HCT116 (cell line): ENCODE results near the gene CTNNA2. TPM values are rescaled to one million over a fixed set of nuclear protein-coding genes. Genes with fewer than 3 reads are reported as not detected.

ENCODE experiments used
- ATAC-seq: fragments of 200-7000 bp; cut with Tn5 transposase; 2 replicates; pipeline ENCODE4 v1.9.1; 2020; ENCODE audit warnings: mild to moderate bottlenecking, moderate library complexity
- BruUV-seq: library from RNA; stranded (reverse); fragments of 400-500 nt; replicated peaks from 2 replicates; lab custom pipeline; 2021; lab: Mats Ljungman, UMichigan
- CTCF ChIA-PET: fragments of 300-600 bp; sonication (Branson Sonifier 250); formaldehyde crosslinking; loops from one replicate; lab custom pipeline; 2021; ENCODE audit warnings: antibody characterized with exemption; lab: Charles Lee
- POLR2A ChIA-PET: fragments of 300-600, 350-600 bp; sonication (Branson Sonifier 250); formaldehyde crosslinking; loops from one replicate; lab custom pipeline; 2021; ENCODE audit warnings: antibody characterized with exemption; lab: Charles Lee
- RAD21 ChIA-PET, 2 experiments: fragments of 300-600 bp; sonication (Branson Sonifier 250); formaldehyde crosslinking; loops; one replicate each; lab custom pipeline; 2023; ENCODE audit warnings: low total read pairs in 2 of 2; ENCODE audit not compliant: uncharacterized antibody in 2 of 2, unreplicated experiment in 2 of 2, low non-redundant PET in 1 of 2; lab: Charles Lee
- DNase-seq: peaks from one replicate; pipeline ENCODE4 v3.0.0-alpha.2; 2010; ENCODE audit warnings: low read depth, low spot score
- H2AFZ ChIP-seq: fragments of 200-600 bp; shearing (Covaris generic), sonication (generic); 2 replicates; pipeline ENCODE4 v1.6.1; 2017; ENCODE audit warnings: low read depth, mixed run types, mixed read lengths, antibody characterized with exemption, low read length; ENCODE audit not compliant: poor library complexity, severe bottlenecking
- H3K27ac ChIP-seq: 2 replicates; pipeline ENCODE4 v1.5.1; 2012; ENCODE audit warnings: low read depth, low read length
- H3K27me3 ChIP-seq: fragments of 200-600 bp; sonication (generic); 2 replicates; pipeline ENCODE4 v1.6.1; 2016; ENCODE audit warnings: mixed run types, low read length, mixed read lengths; ENCODE audit not compliant: insufficient read depth
- H3K36me3 ChIP-seq, 2 experiments: fragments of 200-500 bp in 1 of 2; fragments of 200-600 bp in 1 of 2; sonication (Bioruptor generic) in 1 of 2; sonication (generic) in 1 of 2; 2 replicates each; pipeline versions ENCODE4 v1.5.1 to v1.6.1; 2014 to 2016; ENCODE audit warnings: low read length in 2 of 2, inconsistent platforms in 1 of 2, mixed read lengths in 1 of 2, mixed run types in 1 of 2; ENCODE audit not compliant: insufficient read depth in 2 of 2, control insufficient read depth in 1 of 2
- H3K4me1 ChIP-seq, 2 experiments: fragments of 200-600 bp in 1 of 2; sonication (generic) in 1 of 2; 2 replicates each; pipeline versions ENCODE4 v1.5.1 to v1.6.1; 2012 to 2017; ENCODE audit warnings: low read length in 2 of 2, inconsistent platforms in 1 of 2, mild to moderate bottlenecking in 1 of 2, mixed read lengths in 1 of 2, mixed run types in 1 of 2, moderate library complexity in 1 of 2; ENCODE audit not compliant: insufficient read depth in 2 of 2, control insufficient read depth in 1 of 2
- H3K4me2 ChIP-seq: fragments of 200-600 bp; sonication (generic); 2 replicates; pipeline ENCODE4 v1.6.1; 2017; ENCODE audit warnings: mixed run types, low read length, mixed read lengths
- H3K4me3 ChIP-seq, 2 experiments: fragments of 200-600 bp in 1 of 2; sonication (generic) in 1 of 2; replicated peaks in 1 of 2; 2 replicates each; pipeline ENCODE4 v1.5.1; 2011 to 2016; ENCODE audit warnings: low read length in 2 of 2, control low read depth in 1 of 2, low read depth in 1 of 2, mild to moderate bottlenecking in 1 of 2, mixed read lengths in 1 of 2, mixed run types in 1 of 2
- H3K79me2 ChIP-seq: fragments of 200-600 bp; sonication (generic); 2 replicates; pipeline ENCODE4 v1.6.1; 2017; ENCODE audit warnings: mild to moderate bottlenecking, mixed run types, low read length, moderate library complexity, mixed read lengths; ENCODE audit not compliant: insufficient read depth
- H3K9ac ChIP-seq: fragments of 200-600 bp; sonication (generic); 2 replicates; pipeline ENCODE4 v1.6.1; 2016; ENCODE audit warnings: low read length, mixed read lengths
- H3K9me2 ChIP-seq: fragments of 200-600 bp; sonication (generic), shearing (Covaris generic); 2 replicates; pipeline ENCODE4 v1.6.1; 2017; ENCODE audit warnings: mixed run types, mild to moderate bottlenecking, moderate library complexity; ENCODE audit not compliant: insufficient read depth
- H3K9me3 ChIP-seq, 2 experiments: fragments of 200-500 bp in 1 of 2; fragments of 200-600 bp in 1 of 2; sonication (Bioruptor generic) in 1 of 2; sonication (generic) in 1 of 2; 2 replicates each; pipeline ENCODE4 v1.6.1; 2014 to 2017; ENCODE audit warnings: low read length in 2 of 2, mixed read lengths in 2 of 2, inconsistent platforms in 1 of 2, low read depth in 1 of 2, mild to moderate bottlenecking in 1 of 2, mixed run types in 1 of 2, moderate library complexity in 1 of 2; ENCODE audit not compliant: control insufficient read depth in 1 of 2, insufficient read depth in 1 of 2
- H4K20me1 ChIP-seq: fragments of 200-600 bp; sonication (generic), shearing (Covaris generic); 2 replicates; pipeline ENCODE4 v1.6.1; 2017; ENCODE audit warnings: mixed run types, mild to moderate bottlenecking, moderate library complexity; ENCODE audit not compliant: insufficient read depth
- ATF3 ChIP-seq: IDR thresholded peaks from 2 replicates; pipeline ENCODE4 v1.6.1; 2012
- CBX3 ChIP-seq: IDR thresholded peaks from 2 replicates; pipeline ENCODE4 v1.6.1; 2012; ENCODE audit warnings: low read depth
- CEBPB ChIP-seq: IDR thresholded peaks from 2 replicates; pipeline ENCODE4 v1.6.1; 2012; ENCODE audit warnings: low read depth
- CTCF ChIP-seq, 3 experiments: fragments of 200-600 bp in 1 of 3; sonication (generic) in 1 of 3; IDR thresholded peaks in 2 of 3; conservative IDR thresholded peaks in 1 of 3; 2 replicates each; pipeline ENCODE4 v1.5.1; 2012 to 2017; ENCODE audit warnings: low read depth in 2 of 3, low read length in 2 of 3, antibody characterized with exemption in 1 of 3, borderline replicate concordance in 1 of 3, control low read depth in 1 of 3, mild to moderate bottlenecking in 1 of 3, mixed read lengths in 1 of 3, mixed run types in 1 of 3, moderate library complexity in 1 of 3; ENCODE audit not compliant: insufficient read depth in 1 of 3
- EGR1 ChIP-seq: IDR thresholded peaks from 2 replicates; pipeline ENCODE4 v1.6.1; 2012; ENCODE audit warnings: low read depth
- ELF1 ChIP-seq: IDR thresholded peaks from 2 replicates; pipeline ENCODE4 v1.6.1; 2012; ENCODE audit warnings: low read depth, borderline replicate concordance
- EZH2phosphoT487 ChIP-seq: fragments of 200-600 bp; IDR thresholded peaks from 2 replicates; pipeline ENCODE4 v1.6.1; 2018; ENCODE audit warnings: antibody characterized with exemption, borderline replicate concordance
- FOSL1 ChIP-seq: IDR thresholded peaks from 2 replicates; pipeline ENCODE4 v1.6.1; 2012; ENCODE audit warnings: low read depth
- POLR2A ChIP-seq: IDR thresholded peaks from 2 replicates; pipeline ENCODE4 v1.7.0; 2011; ENCODE audit warnings: borderline replicate concordance; ENCODE audit not compliant: insufficient read depth, insufficient read length; ENCODE audit errors: extremely low read depth
- POLR2AphosphoS5 ChIP-seq: IDR thresholded peaks from 2 replicates; pipeline ENCODE4 v1.6.1; 2011; ENCODE audit warnings: mild to moderate bottlenecking, low read depth, low read length, moderate library complexity
- SP1 ChIP-seq: IDR thresholded peaks from 2 replicates; pipeline ENCODE4 v1.6.1; 2012; ENCODE audit warnings: low read depth
- TCF7L2 ChIP-seq: IDR thresholded peaks from 2 replicates; pipeline ENCODE4 v1.7.0; 2011; ENCODE audit warnings: borderline replicate concordance, inconsistent platforms; ENCODE audit not compliant: insufficient read depth, insufficient read length; ENCODE audit errors: extremely low read depth
- ZFX ChIP-seq: fragments of 450-650 bp; IDR thresholded peaks from 2 replicates; pipeline ENCODE4 v1.6.1; 2017
- ZNF274 ChIP-seq: fragments of 200-500 bp; sonication (Bioruptor generic); IDR thresholded peaks from 2 replicates; pipeline ENCODE4 v1.6.1; 2014; ENCODE audit warnings: mild to moderate bottlenecking, low read depth, low read length, inconsistent platforms
- intact Hi-C: fragments of 100-400 bp; cut with micrococcal nuclease; formaldehyde crosslinking; loops from 2 replicates; pipeline ENCODE4 v1.10.0; 2022
- total RNA-seq: library from RNA; stranded (reverse); gene quantifications from one replicate; pipeline ENCODE4 v1.2.1, GENCODE V29; 2021; ENCODE audit not compliant: unreplicated experiment

CTNNA2 gene
- total RNA-seq, 1 experiment from 2014 or later = not detected

- no peaks in the 10 kb centered on the region for H3K79me2 ChIP-seq
- no peak for TF ChIP-seq FOSL1
- no peak for TF ChIP-seq ZFX
- TF ChIP-seq TCF7L2 = no peak
- no peak for TF ChIP-seq POLR2AphosphoS5
- TF ChIP-seq CTCF (IDR thresholded peaks at IDR 0.05 in 2 of 3, conservative IDR thresholded peaks at IDR 0.05 in 1 of 3; ENCODE audit: borderline replicate concordance in 1 of 3, insufficient read depth in 1 of 3, low read depth in 2 of 3, low read length in 2 of 3) = no peak
- H3K9ac ChIP-seq = no peak overlapping the region
- no TSS peak for BruUV-seq
- no peaks in the 10 kb centered on the region for H3K27me3 ChIP-seq
- intact Hi-C loops = no loop called here
- ATAC-seq (no peak), DNase-seq (no peak)
- no peaks in the 10 kb centered on the region for H3K4me1 ChIP-seq
- H3K27ac ChIP-seq = no peak overlapping the region
- no peaks in the 10 kb centered on the region for H3K9me2 ChIP-seq
- H4K20me1 ChIP-seq = no peaks in the 10 kb centered on the region
- H3K9me3 ChIP-seq = peaks cover 6 to 13% of the 10 kb centered on the region in 2 experiments; a peak in 2 of 4 replicates
- POLR2A ChIA-PET = no interaction called here
- no peak overlapping the region for H3K4me3 ChIP-seq
- CTCF ChIA-PET = no interaction called here
- no peaks in the 10 kb centered on the region for H3K36me3 ChIP-seq
- RAD21 ChIA-PET = no interaction called here
- no peak overlapping the region for H2AFZ ChIP-seq
- no peak overlapping the region for H3K4me2 ChIP-seq
Observed at GRCh38 chr2:80169811-80170594, 657.2 kb downstream of the CTNNA2 start.

GRCh38 chr2:80185091-80185490, 672.2 kb downstream of the CTNNA2 start:
- Histone ChIP-seq H3K27me3 (no peaks in the 10 kb centered on the region), H3K27ac (no peak overlapping the region), H3K79me2 (no peaks in the 10 kb centered on the region), H3K4me2 (no peak overlapping the region), H3K4me3 (no peak overlapping the region), H3K9me3 (peaks cover 10 to 22% of the 10 kb centered on the region in 2 experiments; a peak in 2 of 4 replicates), H4K20me1 (no peaks in the 10 kb centered on the region), H3K9ac (no peak overlapping the region), H3K9me2 (no peaks in the 10 kb centered on the region), H2AFZ (no peak overlapping the region), H3K4me1 (no peaks in the 10 kb centered on the region), H3K36me3 (no peaks in the 10 kb centered on the region)
- POLR2A ChIA-PET = no interaction called here
- CTCF ChIA-PET = no interaction called here
- no TSS peak for BruUV-seq
- TF ChIP-seq CEBPB (no peak), POLR2A (no peak), CTCF (IDR thresholded peaks at IDR 0.05 in 2 of 3, conservative IDR thresholded peaks at IDR 0.05 in 1 of 3; ENCODE audit: borderline replicate concordance in 1 of 3, insufficient read depth in 1 of 3, low read depth in 2 of 3, low read length in 2 of 3) (no peak), ATF3 (no peak), EZH2phosphoT487 (no peak), SP1 (no peak), CBX3 (no peak), ELF1 (no peak), ZNF274 (no peak), EGR1 (no peak)
- intact Hi-C loops = no loop called here
- RAD21 ChIA-PET = no interaction called here
- DNase-seq (no peak), ATAC-seq (no peak)
